H1 (cell line): ENCODE results near the gene CASR. TPM values are rescaled to one million over a fixed set of nuclear protein-coding genes. Genes with fewer than 3 reads are reported as not detected.

Experiments
- CTCF ChIA-PET: fragments of 300-600 bp; sonication (Branson Sonifier 250); formaldehyde crosslinking; loops from one replicate; lab custom pipeline; 2021; ENCODE audit not compliant: partially characterized antibody; lab: Charles Lee
- POLR2A ChIA-PET: fragments of 300-600 bp; sonication (Branson Sonifier 250); formaldehyde crosslinking; loops from one replicate; lab custom pipeline; 2021; ENCODE audit warnings: inconsistent platforms; ENCODE audit not compliant: partially characterized antibody; lab: Charles Lee
- DNase-seq, 2 experiments: peaks; one replicate each; pipeline versions ENCODE4 v3.0.0 to v3.0.0-alpha.2; 2010 to 2022; ENCODE audit warnings: low spot score in 2 of 2, low read depth in 1 of 2, mixed read lengths in 1 of 2
- FAIRE-seq: peaks from 2 replicates; lab custom pipeline; 2011; peaks lifted over from hg19 to GRCh38; lab: Jason Lieb, UNC
- H2AFZ ChIP-seq: 2 replicates; pipeline ENCODE4 v1.8.1; 2012; ENCODE audit warnings: low read length, inconsistent platforms
- H2AK5ac ChIP-seq: 2 replicates; pipeline ENCODE4 v1.6.1; 2013; ENCODE audit warnings: low read depth, low read length
- H2BK120ac ChIP-seq: replicated peaks from 2 replicates; pipeline ENCODE3; 2013; ENCODE audit warnings: low read depth, low read length, inconsistent platforms
- H2BK12ac ChIP-seq: 2 replicates; pipeline ENCODE4 v1.6.1; 2013; ENCODE audit warnings: low read depth, low read length
- H2BK15ac ChIP-seq: 2 replicates; pipeline ENCODE4 v1.6.1; 2013; ENCODE audit warnings: low read length
- H2BK20ac ChIP-seq: 2 replicates; pipeline ENCODE4 v1.6.1; 2013; ENCODE audit warnings: low read length
- H2BK5ac ChIP-seq: 2 replicates; pipeline ENCODE4 v1.6.1; 2013; ENCODE audit warnings: low read depth, low read length
- H3K14ac ChIP-seq: 2 replicates; pipeline ENCODE4 v1.6.1; 2013; ENCODE audit warnings: inconsistent platforms; ENCODE audit not compliant: insufficient read length
- H3K18ac ChIP-seq: 2 replicates; pipeline ENCODE4 v1.6.1; 2013; ENCODE audit warnings: low read length; ENCODE audit errors: extremely low read depth
- H3K23ac ChIP-seq: 2 replicates; pipeline ENCODE4 v1.6.1; 2013; ENCODE audit warnings: inconsistent platforms; ENCODE audit not compliant: insufficient read length
- H3K23me2 ChIP-seq: 2 replicates; pipeline ENCODE4 v1.6.1; 2013; ENCODE audit warnings: low read depth, low read length
- H3K27ac ChIP-seq: 2 replicates; pipeline ENCODE4 v1.6.1; 2011; ENCODE audit warnings: low read depth, low read length, inconsistent platforms
- H3K27me3 ChIP-seq, 4 experiments: replicated peaks in 1 of 4; 1 replicate in 1 of 4; 2 replicates in 3 of 4; pipeline versions ENCODE4 v1.6.1 to v1.8.1; 2011 to 2013; ENCODE audit warnings: low read length in 3 of 4, mild to moderate bottlenecking in 3 of 4, inconsistent platforms in 2 of 4, mixed read lengths in 2 of 4, moderate library complexity in 1 of 4; ENCODE audit not compliant: control insufficient read depth in 3 of 4, insufficient read depth in 3 of 4; ENCODE audit errors: extremely low read depth in 1 of 4
- H3K36me3 ChIP-seq, 4 experiments: 2 replicates each; pipeline versions ENCODE4 v1.6.1 to v1.8.1; 2011 to 2013; ENCODE audit warnings: mild to moderate bottlenecking in 4 of 4, low read length in 3 of 4, moderate library complexity in 2 of 4, control low read depth in 1 of 4, inconsistent platforms in 1 of 4; ENCODE audit not compliant: insufficient read depth in 4 of 4, control insufficient read depth in 2 of 4
- H3K4ac ChIP-seq: replicated peaks from 2 replicates; pipeline ENCODE3; 2013; ENCODE audit warnings: low read length, low read depth, mixed read lengths, inconsistent platforms; ENCODE audit not compliant: insufficient read length
- H3K4me1 ChIP-seq, 4 experiments: replicated peaks in 1 of 4; 1 replicate in 1 of 4; 2 replicates in 3 of 4; pipeline versions ENCODE4 v1.6.1 to v1.8.1; 2011 to 2013; ENCODE audit warnings: low read length in 3 of 4, inconsistent platforms in 2 of 4, mixed read lengths in 1 of 4; ENCODE audit not compliant: insufficient read depth in 4 of 4, control insufficient read depth in 3 of 4
- H3K4me2 ChIP-seq, 2 experiments: 2 replicates each; pipeline versions ENCODE4 v1.6.1 to v1.8.1; 2011 to 2013; ENCODE audit warnings: low read depth in 2 of 2, low read length in 2 of 2, control low read depth in 1 of 2, inconsistent platforms in 1 of 2, mild to moderate bottlenecking in 1 of 2; ENCODE audit not compliant: insufficient read depth in 1 of 2
- H3K4me3 ChIP-seq, 4 experiments: fragments of 200-600, 300-600 bp in 1 of 4; sonication (generic), shearing (Covaris generic), sonication (Bioruptor Twin) in 1 of 4; 2 replicates each; pipeline versions ENCODE4 v1.5.1 to v1.8.1; 2011 to 2016; ENCODE audit warnings: low read length in 4 of 4, low read depth in 3 of 4, control low read depth in 2 of 4, inconsistent platforms in 2 of 4, mild to moderate bottlenecking in 2 of 4, mixed read lengths in 1 of 4, moderate library complexity in 1 of 4; ENCODE audit not compliant: insufficient read depth in 2 of 4; ENCODE audit errors: extremely low read depth in 1 of 4
- H3K56ac ChIP-seq: replicated peaks from 2 replicates; pipeline ENCODE3; 2013; ENCODE audit warnings: low read depth, mild to moderate bottlenecking, mixed read lengths, low read length, inconsistent platforms; ENCODE audit not compliant: insufficient read length
- H3K79me1 ChIP-seq: 2 replicates; pipeline ENCODE4 v1.6.1; 2013; ENCODE audit warnings: low read depth, low read length, control low read depth
- H3K79me2 ChIP-seq, 2 experiments: 2 replicates each; pipeline versions ENCODE4 v1.6.1 to v1.8.1; 2012 to 2013; ENCODE audit warnings: low read length in 2 of 2, mild to moderate bottlenecking in 2 of 2, inconsistent platforms in 1 of 2; ENCODE audit not compliant: insufficient read depth in 2 of 2, control insufficient read depth in 1 of 2
- H3K9ac ChIP-seq, 4 experiments: replicated peaks in 1 of 4; 1 replicate in 1 of 4; 2 replicates in 3 of 4; pipeline versions ENCODE4 v1.6.1 to v1.8.1; 2011 to 2013; ENCODE audit warnings: low read depth in 3 of 4, low read length in 3 of 4, control low read depth in 2 of 4, mild to moderate bottlenecking in 2 of 4, moderate library complexity in 2 of 4, inconsistent platforms in 1 of 4; ENCODE audit errors: extremely low read depth in 1 of 4
- H3K9me3 ChIP-seq, 2 experiments: 2 replicates each; pipeline versions ENCODE4 v1.6.1 to v1.8.1; 2012 to 2013; ENCODE audit warnings: mild to moderate bottlenecking in 2 of 2, moderate library complexity in 2 of 2, control low read depth in 1 of 2, inconsistent platforms in 1 of 2, low read depth in 1 of 2, low read length in 1 of 2, mixed read lengths in 1 of 2; ENCODE audit not compliant: insufficient read depth in 2 of 2
- H4K20me1 ChIP-seq, 2 experiments: replicated peaks in 1 of 2; 2 replicates each; pipeline versions ENCODE3 to v1.8.1; 2011 to 2013; ENCODE audit warnings: inconsistent platforms in 2 of 2, low read length in 2 of 2, mild to moderate bottlenecking in 1 of 2; ENCODE audit not compliant: insufficient read depth in 2 of 2, control insufficient read depth in 1 of 2
- H4K5ac ChIP-seq: 2 replicates; pipeline ENCODE4 v1.6.1; 2013; ENCODE audit warnings: low read length, low read depth, mixed read lengths, inconsistent platforms; ENCODE audit not compliant: insufficient read length
- H4K8ac ChIP-seq: 2 replicates; pipeline ENCODE4 v1.8.0; 2013; ENCODE audit warnings: mild to moderate bottlenecking, moderate library complexity, low read length, inconsistent platforms; ENCODE audit not compliant: insufficient read depth; ENCODE audit errors: extremely low read depth
- H4K91ac ChIP-seq: replicated peaks from 2 replicates; pipeline ENCODE3; 2013; ENCODE audit warnings: low read length, mixed read lengths, inconsistent platforms; ENCODE audit not compliant: insufficient read length
- ASH2L ChIP-seq: fragments of 200-600, 300-600 bp; sonication (generic); IDR thresholded peaks from one replicate; pipeline ENCODE4 v1.7.1; 2017; ENCODE audit warnings: low read length
- CHD1 ChIP-seq: IDR thresholded peaks from 2 replicates; pipeline ENCODE4 v1.6.1; 2012; ENCODE audit warnings: low read depth, low read length, improper control_type of control experiment
- CREB1 ChIP-seq: IDR thresholded peaks from 2 replicates; pipeline ENCODE4 v1.6.1; 2012; ENCODE audit warnings: inconsistent platforms
- CTBP2 ChIP-seq: IDR thresholded peaks from 2 replicates; pipeline ENCODE4 v1.7.0; 2011; ENCODE audit warnings: borderline replicate concordance, mild to moderate bottlenecking, moderate library complexity, mixed read lengths, low read length; ENCODE audit not compliant: insufficient read depth, insufficient read length
- POLR2A ChIP-seq, 2 experiments: IDR thresholded peaks; 1 replicate in 1 of 2; 2 replicates in 1 of 2; pipeline ENCODE4 v1.6.1; 2011; ENCODE audit warnings: low read depth in 2 of 2, low read length in 2 of 2, mild to moderate bottlenecking in 2 of 2; ENCODE audit errors: control extremely low read depth in 1 of 2
- SIRT6 ChIP-seq: IDR thresholded peaks from one replicate; pipeline ENCODE4 v1.7.1; 2012; ENCODE audit warnings: low read length, inconsistent platforms
- SP2 ChIP-seq: IDR thresholded peaks from 2 replicates; pipeline ENCODE4 v1.6.1; 2012; ENCODE audit warnings: mild to moderate bottlenecking, low read length, inconsistent platforms
- SRF ChIP-seq: IDR thresholded peaks from 2 replicates; pipeline ENCODE4 v1.6.1; 2011; ENCODE audit warnings: mild to moderate bottlenecking, low read depth, low read length, moderate library complexity
- TEAD4 ChIP-seq: IDR thresholded peaks from 2 replicates; pipeline ENCODE4 v1.6.1; 2012; ENCODE audit warnings: low read depth, low read length, inconsistent platforms, mixed read lengths
- ZNF274 ChIP-seq: IDR thresholded peaks from 2 replicates; pipeline ENCODE4 v1.7.0; 2012; ENCODE audit warnings: low read length, borderline replicate concordance; ENCODE audit errors: extremely low read depth
- WGBS, 2 experiments: shearing (Covaris generic) in 1 of 2; methylation state at CpG; one replicate each; pipeline versions ENCODE4 v1.1.6 to v1.1.7; 2013 to 2015; ENCODE audit warnings: low lambda C conversion rate in 2 of 2, mixed read lengths in 2 of 2, inconsistent platforms in 1 of 2, low coverage in 1 of 2, missing lambda C conversion rate in 1 of 2; ENCODE audit not compliant: insufficient replicate concordance in 2 of 2, insufficient coverage in 1 of 2, insufficient read length in 1 of 2; ENCODE audit errors: extremely low coverage in 1 of 2, missing lambda C conversion rate in 1 of 2; 5-methylcytosine and 5-hydroxymethylcytosine counted together
- polyA plus RNA-seq, 7 experiments: library from polyadenylated mRNA; depleted of rRNA in 3 of 7; stranded (reverse) in 5 of 7; unstranded in 2 of 7; fragments of >200 nt in 5 of 7; fragments of 200-250 nt in 2 of 7; gene quantifications; 1 replicate in 5 of 7; 2 replicates in 1 of 7; 4 replicates in 1 of 7; pipeline versions ENCODE4 v1.2.1 to v1.2.3, GENCODE V29; 2011 to 2013; ENCODE audit warnings: missing spikeins in 2 of 7, mixed read lengths in 2 of 7
- total RNA-seq: library from RNA; stranded (reverse); fragmentation: NEBNext Ultra II Directional; extraction: Animal tissue kit (Norgen Biotek cat#: 25700); gene quantifications from 2 replicates; pipeline ENCODE4 v1.2.1, GENCODE V29; 2021
- TF ChIP-seq, protein P1 (sequence below): IDR thresholded peaks from 2 replicates; pipeline ENCODE4 v1.6.1; 2011; ENCODE audit warnings: low read length, improper control_type of control experiment
- TF ChIP-seq, protein P2 (sequence below): IDR thresholded peaks from 2 replicates; pipeline ENCODE4 v1.6.1; 2012; ENCODE audit warnings: inconsistent platforms
- TF ChIP-seq, protein P3 (sequence below): IDR thresholded peaks from 2 replicates; pipeline ENCODE4 v1.6.1; 2012; ENCODE audit warnings: inconsistent platforms

The CASR gene
- total and polyA plus RNA-seq, 2 of the 8 experiments (the other 6 are each of a cell fraction or from before 2014, with no cell fraction given), result 0.36 to 0.58 TPM

DNA sequence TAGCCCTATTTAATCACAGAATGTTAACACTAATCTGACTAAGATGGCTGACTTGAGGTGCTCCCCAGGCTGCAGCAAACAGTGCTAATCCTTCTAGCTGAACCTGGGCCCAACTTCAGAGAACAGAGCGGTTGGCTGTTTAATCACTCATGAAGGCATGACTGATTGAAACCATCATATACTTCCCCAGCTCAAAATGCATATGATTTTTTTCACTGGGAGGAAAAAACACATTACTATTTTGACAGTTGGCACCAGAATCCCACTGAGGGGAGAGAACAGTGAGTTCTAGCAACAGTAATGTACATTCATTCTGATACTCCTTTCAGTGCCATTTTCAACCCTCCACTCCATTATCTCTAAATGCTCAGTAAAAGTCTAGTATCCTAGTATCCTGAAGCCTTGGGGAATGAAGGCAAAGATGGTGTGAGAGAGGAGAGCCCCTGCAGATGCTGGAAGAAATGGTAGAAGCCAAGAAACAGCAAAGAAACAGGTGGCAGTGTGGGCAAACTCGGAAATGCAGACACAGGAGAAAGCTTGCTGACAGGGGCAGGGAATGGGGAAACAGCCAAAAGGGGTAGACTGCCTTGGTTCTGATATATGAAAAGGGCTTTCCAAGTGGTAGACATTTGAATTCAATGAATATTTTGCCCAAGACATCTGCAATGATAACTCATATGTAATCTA, 34.4 kb upstream of the CASR start:
- no peak overlapping the region for H3K4me2 ChIP-seq
- H3K23me2 ChIP-seq, result no peaks in the 10 kb centered on the region
- WGBS, 2 experiments, result 92% methylated on average over 2 of the region's 2 CpGs; no CpG with 5 or more reads in 1 of the 2 experiments
- H3K79me2 ChIP-seq, result no peaks in the 10 kb centered on the region
- ChIA-PET POLR2A (no interaction called here), CTCF (interaction anchor here (1.1 to 1.6 kb wide), 3 partner anchors 9 to 35 kb away, joined by 3 to 4 read pairs (median 3); partner anchors contain the start of gene CASR)
- no peak overlapping the region for H4K91ac ChIP-seq
- peaks cover 5 to 7% of the 10 kb centered on the region in 2 experiments; a peak in 2 of 4 replicates for H3K9me3 ChIP-seq
- H2BK5ac ChIP-seq, result no peak overlapping the region
- no peak overlapping the region for H2BK12ac ChIP-seq
- H2AFZ ChIP-seq, result no peak overlapping the region
- H2BK20ac ChIP-seq, result no peak overlapping the region
- no peak overlapping the region for H3K4me3 ChIP-seq
- no peaks in the 10 kb centered on the region for H4K20me1 ChIP-seq
- no peak overlapping the region for H3K56ac ChIP-seq
- H3K36me3 ChIP-seq, result no peaks in the 10 kb centered on the region
- FAIRE-seq (no peak), DNase-seq (no peak)
- no peaks in the 10 kb centered on the region for H3K4me1 ChIP-seq
- no peaks in the 10 kb centered on the region; a peak in 1 of 7 replicates for H3K27me3 ChIP-seq
- no peak overlapping the region for H4K5ac ChIP-seq
- no peak overlapping the region for H2BK120ac ChIP-seq
- H3K4ac ChIP-seq, result no peak overlapping the region
- H4K8ac ChIP-seq, result no peak overlapping the region
- H3K23ac ChIP-seq, result no peak overlapping the region
- H3K14ac ChIP-seq, result no peak overlapping the region
- H2BK15ac ChIP-seq, result no peak overlapping the region
- no peak overlapping the region for H2AK5ac ChIP-seq
- H3K9ac ChIP-seq, result no peak overlapping the region
- no peak overlapping the region for H3K27ac ChIP-seq
- H3K79me1 ChIP-seq, result no peaks in the 10 kb centered on the region
- no peak overlapping the region for H3K18ac ChIP-seq
- TF ChIP-seq ZNF274 (no peak), CHD1 (no peak), SRF (no peak), TEAD4 (no peak), CREB1 (no peak), ASH2L (no peak), CTBP2 (no peak), SIRT6 (no peak), SP2 (no peak), POLR2A (IDR thresholded peaks at IDR 0.05; ENCODE audit: control extremely low read depth in 1 of 2, low read depth in 2 of 2, low read length in 2 of 2) (no peak)
- TF ChIP-seq, protein P1, sequence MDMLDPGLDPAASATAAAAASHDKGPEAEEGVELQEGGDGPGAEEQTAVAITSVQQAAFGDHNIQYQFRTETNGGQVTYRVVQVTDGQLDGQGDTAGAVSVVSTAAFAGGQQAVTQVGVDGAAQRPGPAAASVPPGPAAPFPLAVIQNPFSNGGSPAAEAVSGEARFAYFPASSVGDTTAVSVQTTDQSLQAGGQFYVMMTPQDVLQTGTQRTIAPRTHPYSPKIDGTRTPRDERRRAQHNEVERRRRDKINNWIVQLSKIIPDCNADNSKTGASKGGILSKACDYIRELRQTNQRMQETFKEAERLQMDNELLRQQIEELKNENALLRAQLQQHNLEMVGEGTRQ, result no peak
- TF ChIP-seq, protein P2, sequence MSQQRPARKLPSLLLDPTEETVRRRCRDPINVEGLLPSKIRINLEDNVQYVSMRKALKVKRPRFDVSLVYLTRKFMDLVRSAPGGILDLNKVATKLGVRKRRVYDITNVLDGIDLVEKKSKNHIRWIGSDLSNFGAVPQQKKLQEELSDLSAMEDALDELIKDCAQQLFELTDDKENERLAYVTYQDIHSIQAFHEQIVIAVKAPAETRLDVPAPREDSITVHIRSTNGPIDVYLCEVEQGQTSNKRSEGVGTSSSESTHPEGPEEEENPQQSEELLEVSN, result no peak
- TF ChIP-seq, protein P3, sequence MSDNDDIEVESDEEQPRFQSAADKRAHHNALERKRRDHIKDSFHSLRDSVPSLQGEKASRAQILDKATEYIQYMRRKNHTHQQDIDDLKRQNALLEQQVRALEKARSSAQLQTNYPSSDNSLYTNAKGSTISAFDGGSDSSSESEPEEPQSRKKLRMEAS, result no peak
